GM19372 (cell line): Measurements from ENCODE around the gene CASQ1.

ENCODE experiments used
- ATAC-seq: cut with Tn5 transposase; IDR thresholded peaks from one replicate; pipeline ENCODE4 v1.9.1; 2021; ENCODE audit warnings: mild to moderate bottlenecking, low read depth, moderate library complexity; ENCODE audit not compliant: unreplicated experiment

Gene CASQ1

DNA sequence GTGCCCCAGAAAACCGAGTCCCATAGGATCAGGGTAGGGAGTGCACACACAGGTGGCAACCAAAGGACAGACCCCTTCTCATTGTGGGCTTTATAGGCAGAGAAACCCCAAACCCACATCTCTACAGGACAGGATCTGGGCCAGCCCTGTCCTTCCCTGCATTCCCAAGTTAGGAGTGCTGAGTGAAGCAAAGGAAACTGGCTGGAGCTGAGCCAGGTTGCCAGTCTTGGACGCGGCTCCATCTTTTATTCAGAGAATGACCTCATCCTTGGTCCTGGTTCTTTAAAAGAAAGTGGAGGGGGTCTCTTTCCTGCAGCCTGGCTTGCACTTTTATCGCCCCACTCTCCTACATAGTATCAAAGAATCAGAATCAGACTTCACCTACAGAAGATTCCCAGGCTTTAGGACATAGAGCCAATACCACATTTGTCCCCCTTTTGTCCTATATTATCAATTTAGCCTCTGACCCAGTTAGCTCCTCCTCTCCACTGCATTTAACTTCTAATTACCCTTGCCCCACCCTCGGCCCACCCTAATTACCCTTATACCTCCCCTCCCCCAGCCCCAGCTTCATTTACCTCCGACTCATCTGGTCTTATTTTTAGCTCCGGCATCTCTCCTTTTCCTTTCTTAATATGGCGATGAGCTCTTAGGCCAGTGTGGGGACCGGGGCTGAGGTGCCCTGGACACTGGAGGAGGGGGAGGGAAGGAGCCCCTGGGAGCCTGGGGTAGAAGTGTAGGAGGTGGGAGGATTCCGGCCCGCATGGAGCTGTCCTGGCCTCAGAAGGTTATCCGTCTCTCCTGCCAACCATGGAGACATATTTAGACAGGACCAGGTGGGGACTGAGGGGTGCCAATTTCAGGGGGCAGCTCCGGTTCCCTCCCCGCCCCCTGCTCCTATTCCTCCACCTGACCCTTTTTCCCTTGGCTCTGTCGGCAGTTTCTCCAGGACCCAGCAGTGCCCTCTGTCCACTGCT is at the start of gene CASQ1:
Gene CASQ1, plus strand, starts transcription at position 927 of the 977 bp plus-strand sequence. CDS start 177 bp downstream, outside the sequence.
- no peak for ATAC-seq

DNA sequence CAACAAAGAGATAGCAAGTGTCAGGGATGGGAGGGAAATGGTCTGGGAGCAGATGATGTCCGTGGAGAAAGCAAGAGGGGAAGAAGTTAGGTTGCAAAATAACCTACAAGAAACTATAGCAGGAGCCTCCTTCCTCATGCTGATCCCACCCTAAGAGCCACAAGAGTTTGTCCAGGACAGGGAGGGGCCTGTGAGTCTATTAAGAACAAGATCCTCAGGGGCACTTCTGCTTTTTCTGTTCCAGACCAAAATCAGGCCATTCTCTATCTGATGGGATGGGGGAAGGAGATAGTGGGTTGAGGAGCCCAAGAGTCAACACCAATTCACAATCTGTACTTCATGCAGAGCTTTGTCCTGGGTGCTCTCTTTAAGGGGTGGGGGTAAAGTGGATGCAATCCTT is 46.7 kb upstream of the CASQ1 start:
- ATAC-seq = no peak

DNA sequence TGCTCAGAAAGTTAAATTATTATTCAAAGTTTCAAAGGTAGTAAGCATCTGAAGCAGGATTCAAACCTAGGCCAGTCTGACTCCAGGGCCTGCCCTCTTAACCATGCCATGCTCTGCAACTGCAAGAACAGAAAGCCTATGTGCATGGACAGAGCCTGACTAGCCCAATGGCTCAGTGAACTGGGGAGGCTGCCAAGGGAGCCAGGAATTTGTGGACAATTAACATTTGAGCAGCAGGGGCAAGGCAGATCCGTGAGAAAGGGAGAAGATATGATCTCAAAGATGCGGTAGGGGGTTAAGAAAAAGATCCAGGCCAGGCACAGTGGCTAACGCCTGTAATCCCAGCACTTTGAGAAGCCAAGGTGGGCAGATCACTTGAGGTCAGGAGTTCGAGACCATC is 45.5 kb upstream of the CASQ1 start:
- no peak for ATAC-seq

DNA sequence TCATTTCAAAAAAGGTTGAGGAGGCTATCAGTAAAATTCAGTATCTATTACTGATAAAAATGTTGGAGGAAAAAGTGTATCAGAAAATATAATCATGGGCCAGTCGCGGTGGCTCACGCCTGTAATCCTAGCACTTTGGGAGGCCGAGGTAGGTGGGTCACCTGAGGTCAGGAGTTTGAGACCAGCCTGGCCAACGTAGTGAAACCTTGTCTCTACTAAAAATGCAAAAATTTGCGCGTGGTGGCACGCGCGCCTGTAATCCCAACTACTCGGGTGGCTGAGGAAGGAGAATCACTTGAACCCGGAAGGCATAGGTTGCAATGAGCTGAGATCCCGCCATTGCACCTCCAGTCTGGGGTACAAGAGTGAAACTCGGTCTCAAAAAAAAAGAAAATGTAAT is 44.3 kb upstream of the CASQ1 start:
- no peak for ATAC-seq

DNA sequence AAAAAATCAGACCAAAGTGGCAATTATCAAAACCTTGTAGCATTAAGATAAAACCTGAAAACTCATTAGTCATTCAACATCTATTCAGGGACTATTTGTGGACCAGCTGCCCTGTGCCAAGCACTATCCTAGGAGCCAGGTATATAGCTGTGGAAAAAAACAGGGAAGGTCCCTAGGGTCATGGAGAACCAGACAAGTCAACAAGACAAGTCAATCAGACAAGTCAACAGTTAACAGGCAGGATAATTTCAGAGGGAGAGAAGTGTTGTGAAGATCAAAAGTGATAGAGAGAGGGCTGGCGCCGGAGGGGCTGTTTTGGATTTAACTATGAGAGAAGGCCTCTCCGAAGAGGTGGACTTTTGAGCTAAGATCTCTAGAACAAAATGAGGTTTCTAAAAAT is 42.3 kb upstream of the CASQ1 start:
- no peak for ATAC-seq

DNA sequence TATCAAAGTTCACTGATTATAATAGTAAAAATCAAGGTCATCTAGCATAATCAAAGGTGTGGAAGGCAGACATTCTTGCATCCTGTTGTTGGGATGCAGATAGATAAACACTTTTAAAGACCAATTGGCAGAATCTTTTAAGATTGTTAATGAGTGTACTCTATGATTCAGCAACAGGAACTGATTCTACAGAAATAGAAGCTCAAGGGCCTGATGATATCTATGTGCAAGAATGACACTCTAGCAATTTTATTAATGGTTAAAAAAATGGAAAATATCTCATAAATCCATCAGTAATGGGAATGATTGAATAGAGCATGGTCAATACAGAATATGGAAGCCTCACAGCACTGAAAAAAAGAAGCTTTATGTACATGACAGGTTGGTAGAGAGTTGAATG is 41.1 kb upstream of the CASQ1 start:
- ATAC-seq = no peak

DNA sequence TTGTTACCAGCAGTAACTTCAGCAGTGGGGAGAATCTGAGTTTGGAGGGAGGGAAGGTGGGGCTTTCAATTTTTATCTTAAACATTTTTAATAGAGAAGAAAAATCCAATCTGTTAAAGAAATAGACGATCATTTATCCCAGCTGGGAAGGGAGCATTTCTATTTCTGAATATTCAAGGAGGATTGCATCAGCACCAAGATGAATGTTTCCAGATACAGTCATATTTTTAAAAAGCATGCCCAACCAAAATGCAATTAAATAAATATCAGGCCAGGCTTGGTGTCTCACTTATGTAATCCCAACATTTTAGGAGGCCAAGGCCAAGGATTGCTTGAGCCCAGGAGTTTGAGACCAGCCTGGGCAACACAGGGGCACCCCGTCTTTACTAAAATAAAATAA is 40.7 kb upstream of the CASQ1 start:
- no peak for ATAC-seq

DNA sequence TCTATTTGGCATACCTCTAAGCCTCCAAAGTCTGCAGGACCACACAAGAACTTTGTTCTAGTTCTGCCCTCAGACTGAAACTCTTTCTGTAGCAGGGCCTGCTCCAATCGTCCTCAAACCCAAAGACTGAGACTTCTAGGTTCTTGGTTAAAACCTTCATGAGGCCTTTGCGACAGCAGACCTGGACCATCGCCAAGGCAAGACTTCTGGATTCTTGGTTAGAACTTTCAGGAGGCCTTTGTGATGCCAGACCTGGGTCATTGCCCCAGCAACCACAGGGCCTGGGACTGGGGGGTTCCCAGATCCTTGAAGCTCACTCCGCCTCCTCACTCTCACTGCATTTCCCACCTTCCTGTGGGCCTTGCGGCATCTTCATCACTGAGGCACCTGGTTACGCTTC is 39.1 kb upstream of the CASQ1 start, which contains the start of gene ATP1A4:
Gene ATP1A4, plus strand, starts transcription at position 301 of the 400 bp plus-strand sequence. CDS start 438 bp downstream, outside the sequence.
- no peak for ATAC-seq

DNA sequence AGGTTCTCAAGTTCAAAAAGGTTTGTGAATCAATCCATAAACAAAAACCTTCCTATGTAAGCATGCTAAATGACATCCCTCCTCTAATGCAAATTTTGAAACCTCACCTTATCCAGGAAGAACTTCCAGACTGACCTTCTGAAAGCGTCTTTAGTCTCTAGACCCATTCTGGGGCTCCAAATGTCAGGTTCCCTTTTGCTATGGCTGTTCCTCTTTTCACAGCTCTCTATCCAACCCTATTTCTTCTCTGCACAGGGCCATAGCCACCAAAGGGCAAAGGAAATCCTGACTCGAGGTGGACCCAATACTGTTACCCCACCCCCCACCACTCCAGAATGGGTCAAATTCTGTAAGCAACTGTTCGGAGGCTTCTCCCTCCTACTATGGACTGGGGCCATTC is 35.6 kb upstream of the CASQ1 start:
- no peak for ATAC-seq

DNA sequence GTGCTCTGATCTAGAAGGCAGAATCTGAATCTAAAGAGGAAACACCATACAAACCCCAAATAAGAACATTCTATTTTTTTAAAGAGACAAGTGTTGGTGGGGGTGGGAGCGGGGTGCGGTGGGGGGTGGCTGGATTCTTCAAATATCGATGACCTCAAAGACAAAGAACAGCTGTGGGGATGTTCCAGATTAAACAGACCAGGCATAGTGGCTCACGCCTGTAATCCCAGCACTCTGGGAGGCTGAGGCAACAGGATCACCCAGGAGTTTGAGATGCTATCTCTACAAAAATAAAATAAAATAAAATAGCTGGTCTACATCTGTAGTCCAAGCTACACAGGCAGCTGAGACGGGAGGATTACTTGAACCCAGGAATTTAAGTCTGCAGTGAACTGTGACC is 34.0 kb upstream of the CASQ1 start:
- no peak for ATAC-seq

DNA sequence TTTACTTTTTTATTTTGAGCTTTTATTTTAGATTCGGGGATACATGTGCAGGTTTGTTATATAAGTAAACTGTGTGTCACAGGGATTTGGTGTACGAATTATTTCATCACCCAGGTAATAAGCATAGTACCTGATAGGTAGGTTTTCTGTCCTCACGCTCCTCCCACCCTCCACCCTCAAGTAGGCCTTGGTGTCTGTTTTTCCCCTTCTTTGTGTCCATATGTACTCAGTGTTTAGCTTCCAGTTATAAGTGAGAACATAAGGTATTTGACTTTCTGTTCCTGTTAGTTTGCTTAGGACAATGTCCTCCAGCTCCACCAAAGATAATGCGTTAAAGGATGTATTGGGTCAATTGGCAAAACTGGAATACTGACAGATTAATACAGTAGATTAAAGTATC is 33.2 kb upstream of the CASQ1 start:
- no peak for ATAC-seq

DNA sequence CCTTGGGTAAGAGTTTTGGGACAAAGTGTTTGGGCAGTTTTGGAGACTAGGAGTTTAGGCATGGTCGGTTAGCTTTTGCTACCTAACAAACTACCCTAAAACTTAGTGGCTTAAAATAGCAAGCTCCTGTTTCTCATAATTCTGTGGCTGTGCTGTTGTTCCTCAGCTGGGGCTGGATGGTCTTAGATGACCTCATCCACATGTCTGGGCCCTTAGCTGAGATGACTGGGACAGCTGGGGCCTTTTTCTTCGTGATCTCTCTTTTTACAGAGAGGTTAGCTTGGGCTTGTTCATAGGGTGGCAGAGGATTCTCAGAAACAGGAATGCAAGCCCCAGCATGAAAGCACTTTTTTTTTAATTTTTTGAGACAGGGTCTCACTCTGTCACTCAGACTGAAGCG is 32.3 kb upstream of the CASQ1 start:
- ATAC-seq = no peak

DNA sequence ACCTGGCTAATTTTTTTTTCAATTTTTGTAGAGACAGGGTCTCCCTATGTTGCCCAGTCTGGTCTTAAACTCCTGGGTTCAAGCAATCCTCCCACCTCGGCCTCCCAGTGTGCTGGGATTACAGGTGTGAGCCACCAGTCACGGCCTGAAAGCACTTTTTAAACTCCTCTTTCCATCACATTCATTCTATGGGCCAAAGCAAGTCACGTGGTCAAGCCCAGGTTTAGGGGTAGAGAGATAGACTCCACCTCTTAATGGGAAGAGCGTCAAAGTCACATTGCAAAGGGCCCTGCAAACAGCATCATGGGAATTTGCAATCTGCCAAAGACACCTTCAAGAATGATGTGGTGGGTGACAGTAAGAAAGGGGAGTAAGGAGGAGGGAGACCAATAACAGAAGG is 31.8 kb upstream of the CASQ1 start:
- ATAC-seq = no peak

DNA sequence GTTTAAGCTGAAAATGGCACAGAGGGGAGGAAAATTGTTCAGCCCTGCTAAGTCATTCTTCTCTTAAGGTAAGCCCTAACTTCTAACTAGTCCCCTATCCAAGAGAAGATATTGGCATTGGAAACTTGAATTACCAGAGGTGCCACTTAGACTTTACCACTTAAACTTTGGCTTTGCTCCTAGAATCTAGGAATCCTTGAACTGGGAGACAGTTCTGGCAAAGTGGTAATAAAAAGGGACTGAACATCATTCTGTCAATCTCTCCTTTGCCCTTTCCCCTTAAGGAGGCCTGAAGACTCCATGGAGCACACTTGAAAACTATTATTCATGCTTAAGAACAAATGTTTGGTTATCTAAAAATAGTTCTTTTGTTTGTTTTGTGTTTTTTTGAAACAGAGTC is 30.5 kb upstream of the CASQ1 start:
- ATAC-seq = no peak

DNA sequence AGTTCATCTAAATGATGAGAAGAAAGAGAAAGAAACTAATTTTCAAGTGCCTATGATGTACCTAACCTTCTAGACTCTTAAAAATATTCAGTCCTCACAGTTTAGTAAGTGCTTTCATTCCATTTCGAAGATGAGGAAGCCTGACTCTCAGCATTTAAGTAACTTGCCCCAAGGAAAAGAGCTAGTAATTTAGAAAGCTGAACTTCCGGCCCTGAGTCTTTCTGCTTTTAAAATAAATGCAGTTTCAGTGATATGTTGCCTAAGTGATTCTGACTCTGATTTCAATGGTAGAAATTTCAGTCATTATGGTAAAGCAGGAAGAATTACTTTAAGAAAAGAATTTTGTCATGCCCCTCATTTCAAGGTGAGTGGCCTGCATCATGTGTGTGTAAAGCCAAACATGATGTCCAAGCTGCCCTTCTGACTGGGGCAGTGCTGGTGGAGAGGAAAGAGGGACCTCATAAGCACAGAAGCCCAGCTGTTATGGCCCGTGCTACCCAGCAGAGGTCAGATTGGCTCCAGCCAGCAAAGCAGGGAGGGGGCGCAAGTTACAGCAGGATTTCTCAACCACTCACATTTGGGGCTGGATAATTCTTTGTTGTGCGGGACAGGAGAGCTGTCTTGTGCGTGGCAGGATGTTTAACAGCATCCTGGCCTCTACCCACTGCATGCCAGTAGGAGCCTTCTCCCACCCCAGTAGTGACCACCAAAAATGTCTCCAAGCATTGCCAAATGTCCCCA is 28.2 kb upstream of the CASQ1 start:
- ATAC-seq = no peak

DNA sequence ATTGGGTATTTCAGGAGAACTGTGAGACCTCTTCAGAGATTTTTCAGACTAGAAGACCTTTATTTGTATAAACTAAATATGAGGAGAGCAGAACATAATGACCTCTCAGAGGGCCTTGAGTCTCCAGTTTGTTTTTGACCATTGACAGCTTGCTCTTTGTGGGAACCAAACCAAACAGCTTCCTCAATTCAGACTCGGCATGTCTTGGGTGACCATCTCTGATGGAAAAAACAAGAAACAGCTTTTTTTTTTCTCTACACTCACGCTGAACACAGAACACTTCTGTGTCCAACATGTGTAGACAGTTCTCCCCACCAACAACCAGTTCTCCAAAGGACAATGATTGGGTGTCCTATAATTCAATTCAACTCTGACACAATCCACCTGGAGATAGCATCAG is 27.4 kb upstream of the CASQ1 start:
- ATAC-seq = no peak

DNA sequence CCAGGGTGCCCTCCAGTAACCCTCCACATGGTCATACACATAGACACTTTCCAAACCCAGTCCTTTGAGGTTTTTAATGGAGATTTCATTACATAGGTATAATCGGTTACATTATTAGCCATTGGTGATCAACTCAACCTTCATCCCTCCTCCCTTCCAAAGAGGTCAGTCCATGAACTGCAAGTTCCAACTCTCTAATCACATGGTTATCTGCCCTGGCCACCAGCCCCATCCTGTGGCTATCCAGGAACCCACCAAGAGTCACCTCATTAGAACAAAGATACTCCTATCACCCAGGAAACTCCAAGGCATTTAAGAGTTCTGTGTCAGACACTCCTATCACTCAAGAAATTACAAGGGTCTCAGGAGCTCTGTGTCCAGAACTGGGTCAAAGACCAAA is 26.8 kb upstream of the CASQ1 start:
- ATAC-seq = no peak

DNA sequence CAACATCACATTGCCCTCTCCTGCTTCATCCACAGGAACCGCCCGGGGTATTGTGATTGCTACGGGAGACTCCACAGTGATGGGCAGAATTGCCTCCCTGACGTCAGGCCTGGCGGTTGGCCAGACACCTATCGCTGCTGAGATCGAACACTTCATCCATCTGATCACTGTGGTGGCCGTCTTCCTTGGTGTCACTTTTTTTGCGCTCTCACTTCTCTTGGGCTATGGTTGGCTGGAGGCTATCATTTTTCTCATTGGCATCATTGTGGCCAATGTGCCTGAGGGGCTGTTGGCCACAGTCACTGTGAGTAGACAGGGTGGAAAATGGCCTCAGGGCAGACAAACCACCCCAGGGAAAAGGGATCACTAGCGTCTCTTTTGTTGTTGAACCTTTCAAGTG is 26.3 kb upstream of the CASQ1 start:
- no peak for ATAC-seq

DNA sequence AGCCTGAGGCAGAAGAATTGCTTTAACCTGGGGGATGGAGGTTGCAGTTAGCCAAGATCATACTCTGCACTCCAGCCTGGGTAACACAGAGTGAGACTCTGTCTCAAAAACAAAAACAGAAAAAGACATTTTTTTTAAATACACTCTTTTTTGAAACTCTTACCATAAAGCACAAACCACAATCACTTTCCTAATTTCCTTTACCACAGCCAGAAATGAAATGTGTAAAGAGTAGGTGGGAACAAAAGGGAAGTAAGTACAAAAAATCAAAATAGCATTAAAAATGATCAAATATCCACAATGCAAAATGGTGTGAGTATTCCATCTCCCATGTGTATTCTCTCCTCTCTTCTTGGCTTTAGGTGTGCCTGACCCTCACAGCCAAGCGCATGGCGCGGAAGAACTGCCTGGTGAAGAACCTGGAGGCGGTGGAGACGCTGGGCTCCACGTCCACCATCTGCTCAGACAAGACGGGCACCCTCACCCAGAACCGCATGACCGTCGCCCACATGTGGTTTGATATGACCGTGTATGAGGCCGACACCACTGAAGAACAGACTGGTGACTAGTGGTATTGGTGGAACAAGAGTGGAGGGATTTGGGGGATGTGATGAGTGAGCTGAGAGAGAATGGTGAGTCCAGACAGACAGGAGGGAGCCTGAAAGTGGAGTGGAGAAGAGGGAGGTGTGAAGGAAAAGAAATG is 24.1 kb upstream of the CASQ1 start:
- ATAC-seq = no peak

DNA sequence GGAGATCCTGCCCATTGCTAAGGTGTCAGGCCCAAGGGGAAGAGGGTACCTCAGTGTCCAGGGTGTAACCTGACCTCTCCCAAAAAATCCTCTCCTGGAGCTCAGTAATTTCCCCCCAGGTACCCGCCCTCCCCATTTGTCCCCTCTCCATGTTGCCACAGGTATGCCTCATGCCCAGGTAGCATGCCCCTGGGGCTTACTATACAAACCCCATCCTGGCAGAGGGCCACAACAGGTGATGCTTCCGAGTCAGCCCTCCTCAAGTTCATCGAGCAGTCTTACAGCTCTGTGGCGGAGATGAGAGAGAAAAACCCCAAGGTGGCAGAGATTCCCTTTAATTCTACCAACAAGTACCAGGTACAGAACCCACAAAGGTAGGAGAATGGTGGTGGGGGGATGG is 23.3 kb upstream of the CASQ1 start:
- no peak for ATAC-seq

DNA sequence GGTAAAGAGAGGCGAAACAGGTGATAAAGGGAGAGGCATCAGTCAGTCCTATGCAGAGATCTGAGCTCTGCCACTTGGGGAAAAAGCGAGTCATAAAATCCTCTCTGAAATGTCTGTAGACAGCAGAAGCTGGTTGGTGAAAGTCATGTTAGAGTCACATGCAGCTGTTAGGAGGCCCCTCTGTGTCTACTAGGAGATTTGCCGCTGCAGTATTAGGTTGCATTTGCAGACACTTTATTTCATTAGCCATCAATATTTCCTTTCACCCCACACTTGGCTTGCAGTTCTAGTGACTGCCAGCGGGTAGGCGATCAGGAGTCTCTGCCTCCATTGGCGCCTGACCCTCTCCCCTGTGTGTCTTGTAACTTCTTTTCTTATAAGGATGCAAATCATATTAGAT is 22.8 kb upstream of the CASQ1 start:
- ATAC-seq = no peak
